ENCODE measurements around the gene FGFBP1.

- TF ChIP-seq CTCF (IDR thresholded peaks at IDR 0.05; ENCODE audit: insufficient read depth, low read length, poor library complexity, severe bottlenecking): no peak
- TF ChIP-seq EZH2phosphoT487 (conservative IDR thresholded peaks at IDR 0.05; ENCODE audit: low read length): no peak
Measured at GRCh38 chr4:15976456-15977447, 38.2 kb upstream of the FGFBP1 start.
